Caco-2 (cell line): ENCODE results near the gene DZIP1. TPM values are rescaled to one million over a fixed set of nuclear protein-coding genes. Genes with fewer than 3 reads are reported as not detected.
"Not testable (repeated sequence)": the region's sequence is repeated elsewhere in the genome, so short reads cannot be mapped to it uniquely, and the experiment has no call there.

Experiments used
- BruUV-seq: library from RNA; stranded (reverse); fragments of 400-500 nt; replicated peaks from 2 replicates; lab custom pipeline; 2021; lab: Mats Ljungman, UMichigan
- CTCF ChIA-PET: fragments of 300-600 bp; sonication (Branson Sonifier 250); formaldehyde crosslinking; loops from one replicate; lab custom pipeline; 2022; ENCODE audit warnings: antibody characterized with exemption; lab: Charles Lee
- POLR2A ChIA-PET: fragments of 300-600 bp; sonication (Branson Sonifier 250); formaldehyde crosslinking; loops from one replicate; lab custom pipeline; 2022; ENCODE audit warnings: antibody characterized with exemption; lab: Charles Lee
- DNase-seq, 2 experiments: peaks; one replicate each; pipeline versions ENCODE4 v3.0.0 to v3.0.0-alpha.2; 2020 to 2022
- H3K27me3 ChIP-seq: replicated peaks from 2 replicates; pipeline ENCODE4 v1.6.0; 2011; ENCODE audit warnings: low read length; ENCODE audit not compliant: control insufficient read depth, insufficient read depth
- H3K36me3 ChIP-seq: 2 replicates; pipeline ENCODE4 v1.5.1; 2011; ENCODE audit warnings: low read length; ENCODE audit not compliant: control insufficient read depth, insufficient read depth
- H3K4me1 ChIP-seq: fragments of 250-450 bp; sonication (Bioruptor Pico); 2 replicates; pipeline ENCODE4 v1.5.1; 2020; ENCODE audit warnings: mild to moderate bottlenecking
- H3K4me3 ChIP-seq: 2 replicates; pipeline ENCODE4 v1.5.1; 2011; ENCODE audit warnings: low read depth, mild to moderate bottlenecking, control low read depth, low read length
- H3K9me3 ChIP-seq: fragments of 250-450 bp; sonication (Bioruptor Pico); 2 replicates; pipeline ENCODE4 v1.5.1; 2020; ENCODE audit warnings: mild to moderate bottlenecking, moderate library complexity
- H3K27ac Mint-ChIP-seq: one replicate; pipeline ENCODE4 v1.8.0; 2022; ENCODE audit warnings: mixed read lengths; ENCODE audit not compliant: unreplicated experiment
- H3K27me3 Mint-ChIP-seq: one replicate; pipeline ENCODE4 v1.8.0; 2022; ENCODE audit warnings: mixed read lengths; ENCODE audit not compliant: insufficient read depth, unreplicated experiment
- H3K36me3 Mint-ChIP-seq: one replicate; pipeline ENCODE4 v1.8.0; 2022; ENCODE audit warnings: mild to moderate bottlenecking, mixed read lengths; ENCODE audit not compliant: insufficient read depth, unreplicated experiment
- H3K4me1 Mint-ChIP-seq: one replicate; pipeline ENCODE4 v1.8.0; 2022; ENCODE audit warnings: low read depth, mixed read lengths; ENCODE audit not compliant: unreplicated experiment
- H3K4me3 Mint-ChIP-seq: one replicate; pipeline ENCODE4 v1.8.0; 2022; ENCODE audit warnings: mild to moderate bottlenecking, moderate library complexity, mixed read lengths; ENCODE audit not compliant: unreplicated experiment
- H3K9me3 Mint-ChIP-seq: one replicate; pipeline ENCODE4 v1.8.0; 2022; ENCODE audit warnings: mixed read lengths; ENCODE audit not compliant: unreplicated experiment
- intact Hi-C: fragments of 100-400 bp; cut with micrococcal nuclease; formaldehyde crosslinking; loops from one replicate; pipeline ENCODE4 v1.10.0; 2022; ENCODE audit not compliant: unreplicated experiment
- total RNA-seq: library from RNA; stranded (reverse); gene quantifications from 2 replicates; pipeline ENCODE4 v1.2.3, GENCODE V29; 2022
- TF ChIP-seq, protein P1 (sequence below), 2 experiments: fragments of 200-600 bp in 1 of 2; IDR thresholded peaks; 1 replicate in 1 of 2; 2 replicates in 1 of 2; pipeline versions ENCODE4 v1.5.1 to v1.8.0; 2011 to 2022; ENCODE audit warnings: antibody characterized with exemption in 1 of 2, control low read depth in 1 of 2, inconsistent platforms in 1 of 2, low read depth in 1 of 2, low read length in 1 of 2, mild to moderate bottlenecking in 1 of 2, moderate library complexity in 1 of 2; ENCODE audit not compliant: insufficient read depth in 1 of 2, severe bottlenecking in 1 of 2, unreplicated experiment in 1 of 2

DZIP1 gene
- total RNA-seq, 1 experiment from 2014 or later: 6.5 TPM

DNA sequence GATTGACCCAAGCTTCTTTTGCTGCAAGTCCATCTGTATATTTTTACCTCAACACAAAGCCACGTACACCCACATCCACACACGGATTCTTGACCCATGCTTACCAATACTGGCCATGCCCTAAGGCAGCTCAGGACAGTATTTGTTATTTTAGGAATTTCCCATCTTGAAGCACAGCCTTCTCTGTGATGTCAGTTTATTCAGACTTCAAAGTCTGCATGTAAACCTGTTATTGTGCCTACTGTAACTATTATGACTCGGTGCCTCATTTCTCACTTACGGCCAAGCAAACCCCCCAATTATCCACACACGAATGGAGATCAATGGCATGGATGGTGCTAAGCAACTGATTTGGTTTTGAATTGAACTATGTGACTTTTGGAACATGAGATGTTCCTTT lies 74.5 kb downstream of the DZIP1 start:
- ChIA-PET CTCF (no interaction called here), POLR2A (no interaction called here)
- no peaks in the 10 kb centered on the region for H3K9me3 Mint-ChIP-seq
- DNase-seq: no peak
- TF ChIP-seq, protein P1, sequence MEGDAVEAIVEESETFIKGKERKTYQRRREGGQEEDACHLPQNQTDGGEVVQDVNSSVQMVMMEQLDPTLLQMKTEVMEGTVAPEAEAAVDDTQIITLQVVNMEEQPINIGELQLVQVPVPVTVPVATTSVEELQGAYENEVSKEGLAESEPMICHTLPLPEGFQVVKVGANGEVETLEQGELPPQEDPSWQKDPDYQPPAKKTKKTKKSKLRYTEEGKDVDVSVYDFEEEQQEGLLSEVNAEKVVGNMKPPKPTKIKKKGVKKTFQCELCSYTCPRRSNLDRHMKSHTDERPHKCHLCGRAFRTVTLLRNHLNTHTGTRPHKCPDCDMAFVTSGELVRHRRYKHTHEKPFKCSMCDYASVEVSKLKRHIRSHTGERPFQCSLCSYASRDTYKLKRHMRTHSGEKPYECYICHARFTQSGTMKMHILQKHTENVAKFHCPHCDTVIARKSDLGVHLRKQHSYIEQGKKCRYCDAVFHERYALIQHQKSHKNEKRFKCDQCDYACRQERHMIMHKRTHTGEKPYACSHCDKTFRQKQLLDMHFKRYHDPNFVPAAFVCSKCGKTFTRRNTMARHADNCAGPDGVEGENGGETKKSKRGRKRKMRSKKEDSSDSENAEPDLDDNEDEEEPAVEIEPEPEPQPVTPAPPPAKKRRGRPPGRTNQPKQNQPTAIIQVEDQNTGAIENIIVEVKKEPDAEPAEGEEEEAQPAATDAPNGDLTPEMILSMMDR (IDR thresholded peaks at IDR 0.05; ENCODE audit: insufficient read depth in 1 of 2, low read depth in 1 of 2, low read length in 1 of 2, severe bottlenecking in 1 of 2, unreplicated experiment in 1 of 2): no peak
- peaks cover 8% of the 10 kb centered on the region for H3K27me3 Mint-ChIP-seq
- Histone ChIP-seq H3K4me3 (no peak overlapping the region), H3K9me3 (no peaks in the 10 kb centered on the region), H3K36me3 (no peaks in the 10 kb centered on the region), H3K27me3 (no peaks in the 10 kb centered on the region), H3K4me1 (no peaks in the 10 kb centered on the region)
- no TSS peak for BruUV-seq
- intact Hi-C loops: no loop called here
- no peak overlapping the region for H3K4me3 Mint-ChIP-seq
- H3K27ac Mint-ChIP-seq: no peak overlapping the region
- no peaks in the 10 kb centered on the region for H3K4me1 Mint-ChIP-seq
- no peaks in the 10 kb centered on the region for H3K36me3 Mint-ChIP-seq

GRCh38 chr13:95568131-95568530 lies 76.4 kb downstream of the DZIP1 start:
- Mint-ChIP-seq H3K27ac (no peak overlapping the region), H3K36me3 (no peaks in the 10 kb centered on the region), H3K9me3 (no peaks in the 10 kb centered on the region), H3K4me1 (no peaks in the 10 kb centered on the region), H3K27me3 (peaks cover 8% of the 10 kb centered on the region), H3K4me3 (no peak overlapping the region)
- BruUV-seq: no TSS peak
- DNase-seq: no peak
- intact Hi-C loops: no loop called here
- ChIA-PET POLR2A (no interaction called here), CTCF (no interaction called here)
- no peaks in the 10 kb centered on the region for H3K36me3 ChIP-seq
- no peak overlapping the region for H3K4me3 ChIP-seq
- TF ChIP-seq, protein P1 (IDR thresholded peaks at IDR 0.05; ENCODE audit: insufficient read depth in 1 of 2, low read depth in 1 of 2, low read length in 1 of 2, severe bottlenecking in 1 of 2, unreplicated experiment in 1 of 2): no peak
- H3K27me3 ChIP-seq: no peaks in the 10 kb centered on the region
- no peaks in the 10 kb centered on the region for H3K9me3 ChIP-seq
- H3K4me1 ChIP-seq: no peaks in the 10 kb centered on the region

DNA sequence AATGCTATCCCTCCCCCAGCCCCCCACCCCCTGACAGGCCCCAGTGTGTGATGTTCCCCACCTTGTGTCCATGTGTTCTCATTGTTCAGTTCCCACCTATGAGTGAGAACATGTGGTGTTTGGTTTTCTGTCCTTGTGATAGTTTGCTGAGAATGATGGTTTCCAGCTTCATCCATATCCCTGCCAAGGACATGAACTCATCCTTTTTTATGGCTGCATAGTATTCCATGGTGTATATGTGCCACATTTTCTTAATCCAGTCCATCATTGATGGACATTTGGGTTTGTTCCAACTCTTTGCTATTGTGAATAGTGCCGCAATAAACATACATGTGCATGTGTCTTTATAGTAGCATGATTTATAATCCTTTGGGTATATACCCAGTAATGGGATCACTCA lies 78.7 kb downstream of the DZIP1 start:
- not testable (repeated sequence) for BruUV-seq

More for the DNA sequence above, 78.7 kb downstream of the DZIP1 start:
- H3K4me1 Mint-ChIP-seq, CTCF ChIA-PET, H3K36me3 Mint-ChIP-seq, H3K9me3 ChIP-seq, H3K27me3 ChIP-seq, H3K27me3 Mint-ChIP-seq, H3K9me3 Mint-ChIP-seq, H3K36me3 ChIP-seq, H3K4me3 ChIP-seq, H3K4me1 ChIP-seq, DNase-seq, POLR2A ChIA-PET, H3K27ac Mint-ChIP-seq, H3K4me3 Mint-ChIP-seq: not testable (repeated sequence)
- intact Hi-C loops: loop anchor here (2.0 kb wide), 2 partner anchors 29 to 73 kb away; no protein-coding TSS in a partner anchor
